CD4-positive, alpha-beta T cell treated with Interleukin-6 at 100 ng/mL for 8 hours (primary cell): Measurements from ENCODE around the gene PAK4.
"Not testable (repeated sequence)": the region's sequence is repeated elsewhere in the genome, so short reads cannot be mapped to it uniquely, and the experiment has no call there.

Experiments used
- DNase-seq: peaks from one replicate; pipeline ENCODE4 v3.0.0-alpha.2; 2020; ENCODE audit warnings: mixed read lengths, low spot score

Gene PAK4

GRCh38 chr19:39130337-39131254 is 5.0 kb downstream of the PAK4 start:
- DNase-seq, result no peak

DNA sequence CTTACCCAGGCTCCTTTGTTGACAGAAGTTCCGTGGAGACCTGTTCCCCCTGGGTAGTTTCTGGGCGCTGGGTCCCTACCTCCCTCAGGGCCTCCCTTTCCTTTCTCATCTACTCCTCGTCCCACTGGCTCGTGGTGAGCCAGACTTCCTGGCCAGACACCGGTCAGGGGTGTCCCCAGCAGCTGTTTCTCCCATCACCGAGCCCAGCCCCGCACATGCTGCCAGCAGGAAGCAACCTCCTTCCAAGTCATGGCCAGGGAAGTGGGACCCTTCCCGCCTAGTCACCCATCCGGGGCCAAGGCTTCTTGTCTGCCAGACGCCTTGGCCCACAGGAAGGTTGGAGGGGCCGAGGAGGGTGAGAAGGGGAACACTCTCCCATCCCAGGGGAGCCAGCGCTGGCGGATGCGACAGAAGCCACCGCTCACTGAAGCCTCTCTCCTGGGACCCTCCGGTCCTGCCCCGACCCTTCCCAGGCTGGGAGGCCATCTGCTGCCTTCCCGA is 5.7 kb downstream of the PAK4 start:
- DNase-seq, result no peak

DNA sequence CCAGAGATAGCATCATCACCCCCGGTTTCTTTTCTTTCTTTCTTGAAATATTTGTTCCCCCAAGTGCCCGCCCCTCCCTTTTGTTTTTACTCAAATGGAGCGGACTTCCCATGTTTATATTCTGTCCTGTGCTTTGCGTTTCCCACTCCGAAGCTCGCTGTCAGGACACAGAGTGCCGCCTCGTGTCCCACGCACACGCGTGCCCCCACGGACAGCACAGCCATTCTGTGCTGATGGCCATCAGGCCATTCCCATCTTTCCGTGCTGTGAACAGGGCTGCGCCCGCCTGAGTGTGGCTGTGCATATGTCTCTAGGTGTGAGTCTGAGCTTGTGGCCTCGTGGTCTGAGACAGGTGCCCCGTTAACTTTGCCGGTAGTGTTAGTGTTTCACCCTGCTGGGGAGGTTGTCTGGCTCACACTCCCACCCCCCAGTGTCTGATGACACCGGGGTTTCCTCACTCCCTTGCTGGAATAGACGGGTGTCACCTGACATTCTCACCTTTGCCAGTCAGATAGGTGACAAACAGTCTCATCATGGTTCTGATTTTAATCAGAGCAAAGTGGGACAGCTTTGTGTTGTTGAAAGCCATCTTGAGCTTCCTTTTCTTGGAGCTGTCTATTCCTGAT is 6.9 kb downstream of the PAK4 start:
- DNase-seq, result no peak

DNA sequence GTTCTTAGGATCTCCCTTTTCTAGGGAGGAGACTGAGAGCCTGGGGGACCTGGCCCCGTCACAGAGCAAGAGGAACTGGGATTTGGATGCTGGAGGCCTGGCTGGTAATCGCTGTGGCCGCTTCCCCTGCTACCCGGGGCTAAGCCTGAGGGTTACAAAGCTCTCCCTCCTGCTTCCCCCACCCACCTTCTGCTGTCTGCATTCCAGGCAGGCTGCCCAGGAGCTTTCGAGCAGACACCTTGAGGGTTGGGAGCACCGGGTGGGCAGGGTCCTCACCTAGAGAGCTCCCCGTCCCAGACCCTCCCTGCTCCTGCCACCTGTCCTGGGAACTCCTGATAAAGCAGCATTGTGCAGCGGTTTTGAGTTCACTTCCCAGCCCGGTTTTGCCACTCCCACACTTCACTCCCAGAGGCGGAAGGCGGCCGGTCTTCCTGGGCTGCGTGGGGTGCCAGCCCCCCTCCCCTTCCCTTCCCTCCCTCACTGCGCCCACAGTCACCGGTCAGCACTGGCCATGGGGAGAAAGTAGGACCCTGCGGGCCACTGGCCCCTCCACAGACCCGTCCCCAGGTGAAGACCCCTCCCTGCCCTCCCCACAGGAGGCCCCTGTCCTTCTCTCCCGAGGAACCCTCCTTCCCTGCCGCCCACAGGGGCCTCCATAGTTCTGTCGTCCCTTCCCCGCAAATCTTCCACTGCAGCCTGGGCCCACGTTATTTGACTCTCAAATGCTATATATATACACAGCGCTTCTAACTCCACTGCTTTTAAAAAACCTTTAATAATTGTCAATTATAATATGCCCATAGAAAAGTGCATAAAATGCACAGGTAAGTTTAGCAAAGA is 8.1 kb downstream of the PAK4 start:
- DNase-seq, result no peak

DNA sequence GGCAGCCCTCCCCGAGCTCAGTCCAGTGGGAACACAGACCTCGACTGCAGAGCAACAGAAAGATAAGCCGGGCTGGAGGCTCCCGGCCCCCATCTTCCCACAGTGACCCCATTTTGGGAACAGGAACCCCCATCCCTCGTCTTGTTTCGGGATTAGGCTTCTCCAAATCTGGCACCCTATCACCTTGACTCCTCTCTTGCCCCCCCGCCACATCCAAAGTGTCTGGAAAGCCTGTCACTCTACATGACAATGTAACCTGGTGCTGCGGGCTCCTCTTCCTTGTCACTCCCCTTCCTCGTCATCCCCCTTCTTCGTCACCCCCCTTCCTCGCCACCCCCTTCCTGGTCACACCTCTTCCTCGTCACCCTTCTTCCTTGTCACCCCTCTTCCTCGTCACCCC is 10.1 kb downstream of the PAK4 start:
- DNase-seq, result no peak

DNA sequence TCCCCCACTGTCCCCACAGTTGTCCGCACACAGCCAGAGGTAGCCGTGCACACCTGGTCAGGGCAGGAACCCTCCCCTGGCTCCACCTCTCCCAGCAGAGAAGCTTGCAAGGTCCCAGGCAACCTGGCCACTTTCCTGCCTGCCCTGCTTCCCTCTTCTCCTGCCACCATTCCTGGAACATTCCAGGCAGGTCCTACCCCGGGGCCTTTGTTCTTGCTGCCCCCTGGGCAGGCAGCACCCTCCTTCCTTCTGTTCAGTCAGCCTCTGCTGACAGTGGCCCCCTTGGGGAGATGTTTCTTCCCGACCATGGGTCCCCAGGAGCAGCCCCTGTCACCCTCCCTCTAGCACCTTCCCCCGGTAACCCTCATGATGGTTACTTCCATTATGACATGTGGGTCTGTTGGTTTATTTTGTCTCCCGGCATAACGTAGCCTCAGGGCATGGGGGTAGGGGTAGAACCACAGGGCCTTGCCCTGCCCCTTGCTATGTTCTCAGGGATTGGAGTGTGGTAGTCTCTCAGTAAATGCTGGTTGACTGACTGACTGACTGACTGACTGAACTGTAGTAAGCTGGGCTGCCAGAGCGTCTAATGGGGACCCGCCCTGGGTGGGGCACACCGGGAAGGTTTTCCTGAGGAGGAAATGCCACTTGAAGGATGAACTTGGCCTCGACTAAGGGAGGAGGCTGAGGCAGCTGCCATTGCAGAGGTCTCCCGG is 10.8 kb downstream of the PAK4 start:
- DNase-seq, result no peak

DNA sequence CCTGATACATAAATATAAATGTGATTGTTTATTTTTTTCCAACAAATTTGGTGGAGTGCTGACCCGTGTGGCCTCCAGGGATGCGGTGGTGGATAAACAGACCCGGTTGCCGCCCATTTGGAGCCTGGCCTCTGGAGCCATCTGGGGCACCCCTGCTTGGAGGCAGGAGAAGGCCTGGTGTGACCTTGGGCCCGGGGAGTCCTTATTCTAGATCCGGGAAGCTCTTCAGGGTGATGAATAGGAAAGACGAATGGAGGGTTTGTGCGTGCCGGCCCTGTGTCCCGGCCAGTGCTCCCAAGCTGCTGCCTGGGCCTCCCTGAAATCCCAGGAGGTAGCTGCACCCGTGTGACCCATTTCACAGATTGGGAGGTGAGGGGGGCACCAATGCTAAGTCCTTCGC is 11.5 kb downstream of the PAK4 start:
- DNase-seq, result no peak

- DNase-seq, result no peak
These were observed 12.9 kb downstream of the PAK4 start for GRCh38 chr19:39138221-39139211.

- DNase-seq, result no peak
These were observed 13.8 kb downstream of the PAK4 start for GRCh38 chr19:39139305-39139874.

GRCh38 chr19:39139971-39140453 is 14.4 kb downstream of the PAK4 start:
- no peak for DNase-seq

DNA sequence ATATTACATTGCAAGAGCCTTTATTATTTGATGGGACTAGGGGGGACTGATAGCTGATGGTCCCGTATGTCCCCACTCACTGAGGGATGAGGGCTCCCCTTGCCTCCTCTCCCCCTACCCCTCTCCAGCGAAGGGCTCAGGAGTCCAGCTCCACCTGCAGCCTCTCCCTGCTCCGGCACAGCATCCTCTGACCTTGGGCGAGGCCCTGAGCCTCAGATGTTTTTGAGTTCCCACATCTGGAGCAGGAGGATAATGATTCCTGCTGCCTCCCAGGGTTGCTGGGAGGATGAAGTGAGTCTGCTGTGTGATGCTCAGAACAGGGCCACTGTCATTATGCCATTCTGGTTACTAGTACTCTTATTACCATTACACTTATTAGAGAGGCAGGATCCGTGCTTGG is 15.0 kb downstream of the PAK4 start:
- no peak for DNase-seq

DNA sequence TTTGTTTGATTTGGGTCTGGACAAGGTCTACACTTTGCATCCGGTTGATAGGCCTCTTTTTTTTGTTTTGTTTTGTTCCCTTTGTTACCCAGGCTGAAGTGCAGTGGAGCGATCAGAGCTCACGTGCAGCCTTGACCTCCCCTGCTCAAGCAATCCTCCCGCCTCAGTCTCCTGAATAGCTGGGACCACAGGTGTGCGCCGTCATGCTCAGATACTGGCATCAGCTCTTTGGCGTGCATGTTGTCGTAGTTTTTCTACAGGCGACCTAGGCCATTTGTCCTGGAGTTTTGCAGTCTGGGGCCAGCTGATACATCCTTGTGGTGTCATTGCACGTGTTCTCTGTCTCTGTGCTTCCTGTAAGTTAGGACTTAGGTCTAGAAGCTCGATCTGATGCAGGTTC is 16.3 kb downstream of the PAK4 start:
- no peak for DNase-seq

GRCh38 chr19:39142630-39143029 is 17.0 kb downstream of the PAK4 start:
- no peak for DNase-seq

GRCh38 chr19:39143757-39144289 is 18.2 kb downstream of the PAK4 start:
- not testable (repeated sequence) for DNase-seq

GRCh38 chr19:39144290-39145071 is 18.9 kb downstream of the PAK4 start:
- no peak for DNase-seq

GRCh38 chr19:39145180-39145953 is 19.8 kb downstream of the PAK4 start:
- no peak for DNase-seq

DNA sequence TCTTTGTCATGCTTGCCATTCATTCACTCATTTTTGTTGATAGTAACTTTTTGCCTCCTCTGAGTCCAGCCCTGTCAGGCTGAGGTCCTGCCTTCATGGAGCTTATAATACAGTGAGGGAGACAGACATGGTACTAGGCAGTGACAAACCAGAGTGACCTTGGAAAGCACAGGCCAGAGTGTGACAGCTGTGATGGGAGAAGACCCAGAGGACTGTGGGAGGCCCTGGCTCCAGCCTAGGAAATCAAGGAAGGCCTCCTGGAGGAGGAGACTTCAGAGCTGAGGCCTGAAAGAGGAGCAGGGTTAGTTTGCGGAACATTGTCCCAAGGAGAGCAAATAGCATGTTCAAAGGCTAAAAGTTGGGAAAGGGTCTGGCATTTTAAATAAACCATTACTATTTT is 20.5 kb downstream of the PAK4 start:
- no peak for DNase-seq
